HFFc6 (cell line): ENCODE measurements around the gene CFAP97D2. TPM values are rescaled to one million over a fixed set of nuclear protein-coding genes. Genes with fewer than 3 reads are reported as not detected.

Experiments used
- DNase-seq: peaks from one replicate; pipeline ENCODE4 v3.0.0-alpha.2; 2018
- H3K27ac Mint-ChIP-seq: 2 replicates; pipeline ENCODE4 v1.8.0; 2020; ENCODE audit warnings: mild to moderate bottlenecking, mixed read lengths
- H3K27me3 Mint-ChIP-seq: 2 replicates; pipeline ENCODE4 v1.8.0; 2021; ENCODE audit warnings: mild to moderate bottlenecking, moderate library complexity, mixed read lengths; ENCODE audit not compliant: insufficient read depth
- H3K36me3 Mint-ChIP-seq: 2 replicates; pipeline ENCODE4 v1.8.0; 2021; ENCODE audit warnings: low read depth, mixed read lengths
- H3K4me1 Mint-ChIP-seq: 2 replicates; pipeline ENCODE4 v1.8.0; 2020; ENCODE audit warnings: low read depth, mixed read lengths
- H3K4me3 Mint-ChIP-seq: 2 replicates; pipeline ENCODE4 v1.8.0; 2020; ENCODE audit warnings: mild to moderate bottlenecking, moderate library complexity, mixed read lengths
- H3K9me3 Mint-ChIP-seq: 2 replicates; pipeline ENCODE4 v1.8.0; 2020; ENCODE audit warnings: mild to moderate bottlenecking, mixed read lengths
- CTCF ChIP-seq: fragments of 200-600 bp; sonication (generic); IDR thresholded peaks from 2 replicates; pipeline ENCODE4 v1.5.0; 2021; ENCODE audit warnings: antibody characterized with exemption, mild to moderate bottlenecking
- total RNA-seq, 6 experiments: library from RNA; stranded (reverse); fragmentation: NEBNext Ultra II Directional; extraction: Animal tissue kit (Norgen Biotek cat#: 25700); gene quantifications; 2 replicates in 1 of 6; 3 replicates in 5 of 6; pipeline ENCODE4 v1.2.3, GENCODE V29; 2021

The CFAP97D2 gene
- total RNA-seq, 6 experiments from 2014 or later, result not detected

- no peak for DNase-seq
- H3K4me3 Mint-ChIP-seq, result no peak overlapping the region
- peaks cover 7% of the 10 kb centered on the region for H3K36me3 Mint-ChIP-seq
- H3K27ac Mint-ChIP-seq, result no peak overlapping the region
- H3K9me3 Mint-ChIP-seq, result peaks cover 9% of the 10 kb centered on the region; the same call in 1 of the 2 replicates
- H3K27me3 Mint-ChIP-seq, result peaks cover 7% of the 10 kb centered on the region
- H3K4me1 Mint-ChIP-seq, result no peaks in the 10 kb centered on the region
- no peak for TF ChIP-seq CTCF
Measured at GRCh38 chr13:114136576-114136975, 42.5 kb upstream of the CFAP97D2 start.

- no peaks in the 10 kb centered on the region for H3K4me1 Mint-ChIP-seq
- H3K9me3 Mint-ChIP-seq, result peaks cover 6% of the 10 kb centered on the region; the same call in 1 of the 2 replicates
- H3K4me3 Mint-ChIP-seq, result no peak overlapping the region
- peaks cover 9% of the 10 kb centered on the region for H3K27me3 Mint-ChIP-seq
- TF ChIP-seq CTCF, result no peak
- no peak overlapping the region for H3K27ac Mint-ChIP-seq
- peaks cover 4% of the 10 kb centered on the region for H3K36me3 Mint-ChIP-seq
- no peak for DNase-seq
Measured at GRCh38 chr13:114140131-114140905, 38.7 kb upstream of the CFAP97D2 start.

GRCh38 chr13:114140906-114141250, 38.2 kb upstream of the CFAP97D2 start:
- Mint-ChIP-seq H3K36me3 (peaks cover 4% of the 10 kb centered on the region), H3K4me1 (no peaks in the 10 kb centered on the region), H3K4me3 (no peak overlapping the region), H3K27ac (no peak overlapping the region), H3K27me3 (peaks cover 7% of the 10 kb centered on the region), H3K9me3 (peaks cover 6% of the 10 kb centered on the region; the same call in 1 of the 2 replicates)
- no peak for DNase-seq
- TF ChIP-seq CTCF, result no peak

- TF ChIP-seq CTCF, result no peak
- H3K9me3 Mint-ChIP-seq, result peaks cover 6% of the 10 kb centered on the region; the same call in 1 of the 2 replicates
- no peak overlapping the region for H3K27ac Mint-ChIP-seq
- peaks cover 6% of the 10 kb centered on the region for H3K27me3 Mint-ChIP-seq
- H3K4me3 Mint-ChIP-seq, result no peak overlapping the region
- no peak for DNase-seq
- peaks cover 4% of the 10 kb centered on the region for H3K36me3 Mint-ChIP-seq
- no peaks in the 10 kb centered on the region for H3K4me1 Mint-ChIP-seq
Measured at GRCh38 chr13:114141261-114141996, 37.6 kb upstream of the CFAP97D2 start.

GRCh38 chr13:114142137-114142550, 36.9 kb upstream of the CFAP97D2 start:
- H3K4me3 Mint-ChIP-seq, result no peak overlapping the region
- H3K27me3 Mint-ChIP-seq, result peaks cover 12% of the 10 kb centered on the region
- peaks cover 4% of the 10 kb centered on the region for H3K36me3 Mint-ChIP-seq
- no peak for DNase-seq
- H3K9me3 Mint-ChIP-seq, result peaks cover 6% of the 10 kb centered on the region; the same call in 1 of the 2 replicates
- H3K27ac Mint-ChIP-seq, result no peak overlapping the region
- H3K4me1 Mint-ChIP-seq, result no peaks in the 10 kb centered on the region
- TF ChIP-seq CTCF, result no peak
